GM12872 (cell line): ENCODE measurements around the gene SEPTIN10.

Experiments
- CTCF ChIP-seq: IDR thresholded peaks from 3 replicates; pipeline ENCODE4 v1.5.1; 2011; ENCODE audit warnings: low read depth, mild to moderate bottlenecking, low read length, moderate library complexity; ENCODE audit not compliant: insufficient read depth

The SEPTIN10 gene

GRCh38 chr2:109604597-109604996, 9.2 kb downstream of the SEPTIN10 start:
- TF ChIP-seq CTCF: no peak

- no peak for TF ChIP-seq CTCF
Measured at GRCh38 chr2:109602617-109603188, 11.1 kb downstream of the SEPTIN10 start.

- no peak for TF ChIP-seq CTCF
Measured at GRCh38 chr2:109601783-109602182, 12.0 kb downstream of the SEPTIN10 start.

GRCh38 chr2:109597283-109597682, 16.5 kb downstream of the SEPTIN10 start:
- TF ChIP-seq CTCF: no peak

- no peak for TF ChIP-seq CTCF
Measured at GRCh38 chr2:109595644-109596043, 18.1 kb downstream of the SEPTIN10 start.

- no peak for TF ChIP-seq CTCF
Measured at GRCh38 chr2:109594246-109594885, 19.4 kb downstream of the SEPTIN10 start.

GRCh38 chr2:109592905-109593304, 20.9 kb downstream of the SEPTIN10 start:
- no peak for TF ChIP-seq CTCF

- no peak for TF ChIP-seq CTCF
Measured at GRCh38 chr2:109591206-109591605, 22.6 kb downstream of the SEPTIN10 start.
